DND-41 (cell line): Measurements from ENCODE around the gene CLASP1.

Source experiments
- ATAC-seq: fragments of 200-7000 bp; cut with Tn5 transposase; 3 replicates; pipeline ENCODE4 v1.9.1; 2021; ENCODE audit warnings: low read depth; ENCODE audit not compliant: insufficient read depth
- DNase-seq: peaks from one replicate; pipeline ENCODE4 v3.0.0-alpha.2; 2020
- H2AFZ ChIP-seq: 2 replicates; pipeline ENCODE4 v1.6.0; 2012; ENCODE audit warnings: low read depth, low read length
- H3K27ac ChIP-seq: 2 replicates; pipeline ENCODE4 v1.5.1; 2012; ENCODE audit warnings: low read length, inconsistent platforms
- H3K27me3 ChIP-seq: fragments of 200-600 bp; sonication (generic); 2 replicates; pipeline ENCODE4 v1.6.0; 2012; ENCODE audit warnings: low read length, mild to moderate bottlenecking, inconsistent platforms; ENCODE audit not compliant: insufficient read depth, poor library complexity
- H3K36me3 ChIP-seq: 2 replicates; pipeline ENCODE4 v1.5.1; 2012; ENCODE audit warnings: low read length, inconsistent platforms; ENCODE audit not compliant: insufficient read depth
- H3K4me1 ChIP-seq: 2 replicates; pipeline ENCODE4 v1.5.1; 2012; ENCODE audit warnings: mild to moderate bottlenecking, low read length; ENCODE audit not compliant: insufficient read depth
- H3K4me2 ChIP-seq: 2 replicates; pipeline ENCODE4 v1.6.0; 2012; ENCODE audit warnings: mild to moderate bottlenecking, moderate library complexity, low read length, inconsistent platforms; ENCODE audit not compliant: insufficient read depth
- H3K4me3 ChIP-seq, 2 experiments: fragments of 200-600 bp in 1 of 2; shearing (Covaris generic) in 1 of 2; 2 replicates each; pipeline ENCODE4 v1.5.1; 2012 to 2016; ENCODE audit warnings: inconsistent platforms in 2 of 2, low read length in 2 of 2, mild to moderate bottlenecking in 2 of 2, low read depth in 1 of 2, moderate library complexity in 1 of 2
- H3K79me2 ChIP-seq: 2 replicates; pipeline ENCODE4 v1.6.0; 2012; ENCODE audit warnings: low read length, inconsistent platforms; ENCODE audit not compliant: insufficient read depth
- H3K9ac ChIP-seq: 2 replicates; pipeline ENCODE4 v1.6.0; 2012; ENCODE audit warnings: low read depth, mild to moderate bottlenecking, inconsistent platforms, low read length, moderate library complexity
- H3K9me3 ChIP-seq: 2 replicates; pipeline ENCODE4 v1.5.1; 2012; ENCODE audit warnings: low read length, moderate library complexity, mild to moderate bottlenecking, inconsistent platforms; ENCODE audit not compliant: insufficient read depth, severe bottlenecking
- H4K20me1 ChIP-seq: 2 replicates; pipeline ENCODE4 v1.6.0; 2012; ENCODE audit warnings: low read length; ENCODE audit not compliant: insufficient read depth
- CTCF ChIP-seq: IDR thresholded peaks from 2 replicates; pipeline ENCODE4 v1.5.1; 2012; ENCODE audit warnings: borderline replicate concordance, low read length, moderate library complexity, mild to moderate bottlenecking; ENCODE audit not compliant: poor library complexity, severe bottlenecking; ENCODE audit errors: extremely low read depth
- EZH2 ChIP-seq: IDR thresholded peaks from 3 replicates; pipeline ENCODE4 v1.6.1; 2012; ENCODE audit warnings: borderline replicate concordance, low read depth, mild to moderate bottlenecking, moderate library complexity, low read length, inconsistent platforms; ENCODE audit not compliant: severe bottlenecking

Gene CLASP1

GRCh38 chr2:121626777-121627524 is 22.3 kb downstream of the CLASP1 start:
- H2AFZ ChIP-seq, result no peak overlapping the region
- no peak overlapping the region for H3K9ac ChIP-seq
- ATAC-seq (no peak), DNase-seq (no peak)
- no peak overlapping the region for H3K27ac ChIP-seq
- peaks cover 15% of the 10 kb centered on the region; the same call in 1 of the 2 replicates for H4K20me1 ChIP-seq
- peaks cover 93% of the 10 kb centered on the region for H3K79me2 ChIP-seq
- no peak overlapping the region for H3K4me3 ChIP-seq
- no peaks in the 10 kb centered on the region for H3K36me3 ChIP-seq
- TF ChIP-seq EZH2 (no peak), CTCF (no peak)
- H3K9me3 ChIP-seq, result no peaks in the 10 kb centered on the region
- no peak overlapping the region for H3K4me2 ChIP-seq
- H3K4me1 ChIP-seq, result no peaks in the 10 kb centered on the region
- no peaks in the 10 kb centered on the region for H3K27me3 ChIP-seq

GRCh38 chr2:121625953-121626352 is 23.3 kb downstream of the CLASP1 start:
- Histone ChIP-seq H2AFZ (no peak overlapping the region), H3K36me3 (no peaks in the 10 kb centered on the region), H3K27me3 (no peaks in the 10 kb centered on the region), H3K79me2 (peaks cover 94% of the 10 kb centered on the region), H3K9me3 (no peaks in the 10 kb centered on the region), H3K27ac (no peak overlapping the region), H3K4me3 (no peak overlapping the region), H4K20me1 (peaks cover 21% of the 10 kb centered on the region; the same call in 1 of the 2 replicates), H3K9ac (no peak overlapping the region), H3K4me1 (no peaks in the 10 kb centered on the region), H3K4me2 (no peak overlapping the region)
- no peak for ATAC-seq
- no peak for DNase-seq
- no peak for TF ChIP-seq EZH2
- TF ChIP-seq CTCF, result no peak

GRCh38 chr2:121617042-121617599 is 32.1 kb downstream of the CLASP1 start:
- ATAC-seq, result peak; percentile 95
- peaks cover 36% of the 10 kb centered on the region for H4K20me1 ChIP-seq
- H3K36me3 ChIP-seq, result peaks cover 10% of the 10 kb centered on the region
- no peak overlapping the region for H2AFZ ChIP-seq
- no peak overlapping the region for H3K4me3 ChIP-seq
- peak; percentile 49 for DNase-seq
- TF ChIP-seq CTCF (no peak), EZH2 (no peak)
- H3K9me3 ChIP-seq, result no peaks in the 10 kb centered on the region
- no peak overlapping the region for H3K9ac ChIP-seq
- H3K4me1 ChIP-seq, result peaks cover 12% of the 10 kb centered on the region
- H3K4me2 ChIP-seq, result no peak overlapping the region
- H3K27me3 ChIP-seq, result no peaks in the 10 kb centered on the region
- peaks cover 90% of the 10 kb centered on the region for H3K79me2 ChIP-seq
- peak overlapping the region; percentile 49 for H3K27ac ChIP-seq
